Fibroblast of skin of right quadriceps (primary cell): ENCODE results near the gene CD27.
"Not testable (repeated sequence)": the region's sequence is repeated elsewhere in the genome, so short reads cannot be mapped to it uniquely, and the experiment has no call there.

Source experiments
- DNase-seq: peaks from one replicate; pipeline ENCODE4 v3.0.0-alpha.2; 2013

The CD27 gene

DNA sequence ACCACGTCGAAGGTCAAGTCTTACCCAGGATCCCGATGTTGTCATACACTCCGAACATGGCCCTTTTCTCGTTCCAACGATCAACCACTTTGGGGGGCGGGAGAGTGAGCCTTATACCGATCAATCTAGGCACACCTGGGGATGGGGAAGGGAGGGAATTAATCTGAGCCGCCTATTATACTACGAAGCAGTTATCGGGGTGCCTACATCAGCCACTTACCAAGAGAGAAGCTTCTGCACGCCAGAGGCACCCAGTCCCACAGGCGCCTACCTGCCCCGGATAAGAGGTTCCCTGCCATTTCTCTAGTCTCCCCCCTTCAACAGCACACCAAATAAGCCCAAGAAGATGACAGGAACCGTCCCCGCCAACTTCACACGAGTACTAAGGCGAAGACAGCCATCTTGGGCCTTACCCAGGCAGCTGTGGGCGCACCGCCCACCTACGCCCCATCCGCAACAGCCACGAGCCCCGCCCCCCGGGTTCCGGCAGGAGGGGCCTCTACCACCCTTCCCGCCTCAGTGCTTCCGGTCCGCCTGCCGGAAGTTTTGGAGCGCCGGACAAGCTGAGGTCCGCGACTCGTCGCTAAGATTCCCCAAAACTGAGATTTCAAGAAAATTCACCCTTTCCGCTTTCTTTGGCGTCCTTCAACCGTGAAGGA lies 48.2 kb downstream of the CD27 start, which contains the start of gene MRPL51:
Gene MRPL51, minus strand, starts transcription at position 425 of the 659 bp plus-strand sequence. Its CDS starts 126 bp downstream, at position 299.
- DNase-seq = peak; percentile 93

DNA sequence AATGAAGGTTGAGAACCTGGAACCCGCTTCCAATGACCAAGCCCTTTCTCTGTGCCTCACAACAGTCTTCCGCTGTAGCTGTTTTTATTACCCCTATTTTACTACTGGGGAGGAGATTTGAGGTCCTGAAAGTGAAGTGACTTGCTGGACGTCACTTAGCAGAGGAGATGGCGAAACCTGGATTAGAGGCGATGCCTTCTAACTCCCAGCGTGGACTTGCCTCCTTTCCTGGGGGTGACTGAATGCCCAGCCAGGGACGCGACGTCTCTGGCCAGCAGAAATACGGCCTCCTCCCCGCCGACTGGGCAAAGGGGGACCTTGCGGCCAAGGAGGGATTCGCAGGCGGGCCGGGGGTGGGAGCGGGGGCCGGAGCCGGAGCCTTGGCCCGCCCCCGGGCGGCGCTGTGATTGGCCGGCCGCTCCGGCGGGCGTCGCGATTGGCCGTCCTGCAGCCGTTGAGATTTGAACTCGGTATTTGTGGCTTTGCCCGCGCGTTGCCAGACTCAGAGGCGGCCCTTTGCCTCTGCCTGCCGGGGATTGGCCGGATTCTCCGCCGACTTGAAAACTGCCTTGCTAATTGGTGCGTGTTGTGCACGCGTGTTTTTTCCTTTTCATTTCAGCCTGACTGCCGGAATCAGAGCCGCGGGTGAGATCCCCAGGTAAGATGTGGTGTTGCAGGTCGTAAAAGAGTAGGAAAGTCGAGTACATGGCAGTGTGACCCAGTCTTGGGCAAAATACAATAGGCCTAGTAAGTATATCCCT lies 48.9 kb downstream of the CD27 start, which contains the start of gene NCAPD2:
Gene NCAPD2, plus strand, starts transcription at position 606 of the 761 bp plus-strand sequence. CDS start 997 bp downstream, outside the sequence.
- peak; percentile 96 for DNase-seq

DNA sequence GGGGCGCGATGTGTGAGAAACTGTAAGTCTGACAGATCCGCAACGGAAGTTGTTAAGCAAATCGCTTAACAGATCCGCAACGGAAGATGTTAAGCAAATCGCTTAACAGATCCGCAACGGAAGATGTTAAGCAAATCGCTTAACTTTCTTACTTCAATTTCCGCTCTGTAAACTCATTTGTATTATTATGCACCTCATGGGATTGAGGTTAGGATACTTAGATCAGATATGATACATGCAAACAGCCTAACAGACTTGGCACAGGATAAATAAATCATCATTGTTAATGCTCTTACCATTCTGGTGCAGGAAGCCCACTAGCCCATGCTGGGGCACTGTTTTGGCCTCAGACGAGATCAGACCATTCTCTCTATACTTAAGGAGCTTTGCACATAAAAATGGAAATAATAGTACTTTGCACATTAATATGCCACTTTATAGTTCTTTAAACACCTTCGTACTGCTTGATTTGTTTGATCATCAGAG lies 49.5 kb downstream of the CD27 start:
- no peak for DNase-seq

DNA sequence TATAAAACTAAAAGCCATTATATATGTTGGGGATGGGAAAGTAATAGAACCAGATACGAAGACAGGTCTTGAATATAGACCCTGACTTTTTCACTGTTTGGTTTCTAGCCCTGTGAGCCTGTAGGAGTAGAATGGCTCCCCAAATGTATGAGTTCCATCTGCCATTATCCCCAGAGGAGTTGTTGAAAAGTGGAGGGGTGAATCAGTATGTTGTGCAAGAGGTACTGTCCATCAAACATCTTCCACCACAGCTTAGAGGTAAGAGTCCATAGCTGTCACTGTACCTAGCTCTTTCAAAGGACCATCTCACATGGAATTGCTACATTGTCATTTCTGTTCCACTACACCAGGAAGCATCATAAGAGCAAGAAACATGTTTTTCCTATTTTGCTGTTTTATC lies 50.2 kb downstream of the CD27 start:
- DNase-seq = no peak

DNA sequence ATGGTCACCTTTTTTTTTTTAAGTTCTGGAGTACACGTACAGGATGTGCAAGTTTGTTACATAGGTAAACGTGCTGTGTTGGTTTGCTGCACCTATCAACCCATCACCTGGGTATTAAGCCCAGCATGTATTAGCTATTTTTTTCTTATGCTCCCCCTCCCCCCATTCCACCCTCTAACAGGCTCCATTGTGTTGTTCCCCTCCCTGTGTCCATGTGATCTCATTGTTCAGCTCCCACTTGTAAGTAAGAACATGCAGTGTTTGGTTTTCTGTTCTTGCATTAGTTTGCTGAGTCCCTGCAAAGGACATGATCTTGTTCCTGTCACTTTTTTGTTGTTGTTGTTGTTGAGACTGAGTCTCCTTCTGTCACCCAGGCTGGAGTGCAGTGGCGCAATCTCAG lies 52.5 kb downstream of the CD27 start:
- DNase-seq = not testable (repeated sequence)

DNA sequence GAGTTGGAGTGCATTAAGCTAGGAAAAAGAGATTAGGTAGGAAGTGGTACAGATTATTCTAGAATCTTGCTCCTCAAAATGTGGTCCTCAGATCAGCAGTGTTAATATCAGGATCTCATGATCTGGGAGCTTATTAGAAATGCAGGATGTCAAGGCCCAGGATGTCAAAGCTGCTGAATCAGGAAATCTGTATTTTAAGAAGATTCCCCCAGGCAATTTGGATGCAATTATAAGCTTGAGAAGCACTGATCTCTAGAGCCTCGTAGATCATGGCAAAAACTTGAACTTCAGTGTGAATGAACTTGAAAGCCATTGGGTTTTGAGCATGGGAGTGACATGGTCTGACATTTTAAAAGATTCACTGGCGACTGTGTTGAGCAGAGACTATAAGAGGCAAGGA lies 55.7 kb downstream of the CD27 start:
- no peak for DNase-seq
